ENCODE results near the gene HYDIN.

- TF ChIP-seq EZH2 (IDR thresholded peaks at IDR 0.05; ENCODE audit: borderline replicate concordance, insufficient read depth, low read length, poor library complexity, severe bottlenecking): no peak
- TF ChIP-seq TAF1 (IDR thresholded peaks at IDR 0.05; ENCODE audit: low read depth): no peak
- TF ChIP-seq, protein P1, sequence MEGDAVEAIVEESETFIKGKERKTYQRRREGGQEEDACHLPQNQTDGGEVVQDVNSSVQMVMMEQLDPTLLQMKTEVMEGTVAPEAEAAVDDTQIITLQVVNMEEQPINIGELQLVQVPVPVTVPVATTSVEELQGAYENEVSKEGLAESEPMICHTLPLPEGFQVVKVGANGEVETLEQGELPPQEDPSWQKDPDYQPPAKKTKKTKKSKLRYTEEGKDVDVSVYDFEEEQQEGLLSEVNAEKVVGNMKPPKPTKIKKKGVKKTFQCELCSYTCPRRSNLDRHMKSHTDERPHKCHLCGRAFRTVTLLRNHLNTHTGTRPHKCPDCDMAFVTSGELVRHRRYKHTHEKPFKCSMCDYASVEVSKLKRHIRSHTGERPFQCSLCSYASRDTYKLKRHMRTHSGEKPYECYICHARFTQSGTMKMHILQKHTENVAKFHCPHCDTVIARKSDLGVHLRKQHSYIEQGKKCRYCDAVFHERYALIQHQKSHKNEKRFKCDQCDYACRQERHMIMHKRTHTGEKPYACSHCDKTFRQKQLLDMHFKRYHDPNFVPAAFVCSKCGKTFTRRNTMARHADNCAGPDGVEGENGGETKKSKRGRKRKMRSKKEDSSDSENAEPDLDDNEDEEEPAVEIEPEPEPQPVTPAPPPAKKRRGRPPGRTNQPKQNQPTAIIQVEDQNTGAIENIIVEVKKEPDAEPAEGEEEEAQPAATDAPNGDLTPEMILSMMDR (IDR thresholded peaks at IDR 0.05; ENCODE audit: poor library complexity, severe bottlenecking): no peak
- TF ChIP-seq RAD21 (conservative IDR thresholded peaks at IDR 0.05): no peak
- no peak for TF ChIP-seq POLR2AphosphoS5 (IDR thresholded peaks at IDR 0.05)
- TF ChIP-seq REST (IDR thresholded peaks at IDR 0.05; ENCODE audit: borderline replicate concordance): no peak
- TF ChIP-seq EP300 (conservative IDR thresholded peaks at IDR 0.05; ENCODE audit: poor library complexity, severe bottlenecking): no peak
- no peak for TF ChIP-seq MXI1 (conservative IDR thresholded peaks at IDR 0.05; ENCODE audit: poor library complexity, severe bottlenecking)
- TF ChIP-seq SMC3 (conservative IDR thresholded peaks at IDR 0.05; ENCODE audit: poor library complexity): no peak
These were observed 11.5 kb upstream of the HYDIN start for GRCh38 chr16:71242036-71242435.
